HPDE6-E6E7 (cell line): ENCODE data around the gene ZBTB32.
"Not testable (repeated sequence)": the region's sequence is repeated elsewhere in the genome, so short reads cannot be mapped to it uniquely, and the experiment has no call there.

Source experiments
- DNase-seq: peaks from one replicate; pipeline ENCODE4 v3.0.0; 2011; ENCODE audit warnings: missing footprints; ENCODE audit errors: extremely low spot score

Gene ZBTB32

DNA sequence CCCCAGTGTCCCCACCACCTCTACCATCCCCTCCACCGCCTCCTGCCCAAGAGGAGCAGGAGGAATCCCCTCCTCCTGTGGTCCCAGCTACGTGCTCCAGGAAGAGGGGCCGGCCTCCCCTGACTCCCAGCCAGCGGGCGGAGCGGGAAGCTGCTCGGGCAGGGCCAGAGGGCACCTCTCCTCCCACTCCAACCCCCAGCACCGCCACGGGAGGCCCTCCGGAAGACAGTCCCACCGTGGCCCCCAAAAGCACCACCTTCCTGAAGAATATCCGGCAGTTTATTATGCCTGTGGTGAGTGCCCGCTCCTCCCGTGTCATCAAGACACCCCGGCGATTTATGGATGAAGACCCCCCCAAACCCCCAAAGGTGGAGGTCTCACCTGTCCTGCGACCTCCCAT is 16.3 kb downstream of the ZBTB32 start:
- DNase-seq: no peak

DNA sequence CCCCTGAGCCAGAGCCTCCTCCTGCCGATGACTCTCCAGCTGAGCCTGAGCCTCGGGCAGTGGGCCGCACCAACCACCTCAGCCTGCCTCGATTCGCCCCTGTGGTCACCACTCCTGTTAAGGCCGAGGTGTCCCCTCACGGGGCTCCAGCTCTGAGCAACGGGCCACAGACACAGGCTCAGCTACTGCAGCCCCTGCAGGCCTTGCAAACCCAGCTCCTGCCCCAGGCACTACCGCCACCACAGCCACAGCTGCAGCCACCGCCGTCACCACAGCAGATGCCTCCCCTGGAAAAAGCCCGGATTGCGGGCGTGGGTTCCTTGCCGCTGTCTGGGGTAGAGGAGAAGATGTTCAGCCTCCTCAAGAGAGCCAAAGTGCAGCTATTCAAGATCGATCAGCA is 17.0 kb downstream of the ZBTB32 start:
- DNase-seq: no peak

DNA sequence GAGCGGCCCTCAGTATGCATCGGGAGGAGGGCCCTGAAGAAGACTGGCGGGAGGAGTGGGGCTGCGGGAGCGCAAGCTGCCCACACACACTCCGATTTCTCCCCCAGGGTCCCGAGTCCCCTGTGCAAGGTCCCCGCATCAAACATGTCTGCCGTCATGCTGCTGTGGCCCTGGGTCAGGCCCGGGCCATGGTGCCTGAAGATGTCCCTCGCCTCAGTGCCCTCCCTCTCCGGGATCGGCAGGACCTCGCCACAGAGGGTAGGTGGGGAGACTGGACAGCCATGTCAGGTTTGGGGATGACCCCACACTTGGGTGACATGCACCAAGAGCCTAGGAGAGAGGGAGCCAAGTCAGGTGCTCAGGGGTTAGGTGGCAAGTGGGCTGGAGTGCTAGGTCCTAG is 18.1 kb downstream of the ZBTB32 start:
- DNase-seq: no peak

DNA sequence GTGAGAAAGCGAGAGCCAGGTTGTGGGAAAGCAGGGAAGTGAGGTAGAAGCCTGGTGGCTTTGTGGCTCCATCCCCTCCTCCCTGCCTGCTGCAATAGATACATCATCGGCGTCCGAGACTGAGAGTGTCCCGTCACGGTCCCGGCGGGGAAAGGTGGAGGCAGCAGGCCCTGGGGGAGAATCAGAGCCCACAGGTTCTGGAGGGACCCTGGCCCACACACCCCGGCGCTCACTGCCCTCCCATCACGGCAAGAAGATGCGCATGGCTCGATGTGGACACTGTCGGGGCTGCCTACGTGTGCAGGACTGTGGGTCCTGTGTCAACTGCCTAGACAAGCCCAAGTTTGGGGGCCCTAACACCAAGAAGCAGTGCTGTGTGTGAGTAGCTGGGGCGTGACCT is 18.5 kb downstream of the ZBTB32 start:
- no peak for DNase-seq

DNA sequence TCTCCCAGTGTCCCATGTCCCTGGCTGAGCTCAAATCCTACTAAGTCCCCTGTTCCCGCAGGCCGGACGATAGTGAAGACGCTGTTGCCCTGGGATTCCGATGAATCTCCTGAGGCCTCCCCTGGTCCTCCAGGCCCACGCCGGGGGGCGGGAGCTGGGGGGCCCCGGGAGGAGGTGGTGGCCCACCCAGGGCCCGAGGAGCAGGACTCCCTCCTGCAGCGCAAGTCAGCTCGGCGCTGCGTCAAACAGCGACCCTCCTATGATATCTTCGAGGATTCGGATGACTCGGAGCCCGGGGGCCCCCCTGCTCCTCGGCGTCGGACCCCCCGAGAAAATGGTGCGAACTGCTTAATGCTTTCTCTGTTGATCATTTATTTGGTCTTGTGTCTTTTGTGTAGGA is 19.3 kb downstream of the ZBTB32 start:
- DNase-seq: no peak

GRCh38 chr19:35724132-35724531 is 19.8 kb downstream of the ZBTB32 start:
- DNase-seq: not testable (repeated sequence)

GRCh38 chr19:35724560-35724959 is 20.2 kb downstream of the ZBTB32 start:
- no peak for DNase-seq

GRCh38 chr19:35725216-35725861 is 21.0 kb downstream of the ZBTB32 start:
- no peak for DNase-seq

DNA sequence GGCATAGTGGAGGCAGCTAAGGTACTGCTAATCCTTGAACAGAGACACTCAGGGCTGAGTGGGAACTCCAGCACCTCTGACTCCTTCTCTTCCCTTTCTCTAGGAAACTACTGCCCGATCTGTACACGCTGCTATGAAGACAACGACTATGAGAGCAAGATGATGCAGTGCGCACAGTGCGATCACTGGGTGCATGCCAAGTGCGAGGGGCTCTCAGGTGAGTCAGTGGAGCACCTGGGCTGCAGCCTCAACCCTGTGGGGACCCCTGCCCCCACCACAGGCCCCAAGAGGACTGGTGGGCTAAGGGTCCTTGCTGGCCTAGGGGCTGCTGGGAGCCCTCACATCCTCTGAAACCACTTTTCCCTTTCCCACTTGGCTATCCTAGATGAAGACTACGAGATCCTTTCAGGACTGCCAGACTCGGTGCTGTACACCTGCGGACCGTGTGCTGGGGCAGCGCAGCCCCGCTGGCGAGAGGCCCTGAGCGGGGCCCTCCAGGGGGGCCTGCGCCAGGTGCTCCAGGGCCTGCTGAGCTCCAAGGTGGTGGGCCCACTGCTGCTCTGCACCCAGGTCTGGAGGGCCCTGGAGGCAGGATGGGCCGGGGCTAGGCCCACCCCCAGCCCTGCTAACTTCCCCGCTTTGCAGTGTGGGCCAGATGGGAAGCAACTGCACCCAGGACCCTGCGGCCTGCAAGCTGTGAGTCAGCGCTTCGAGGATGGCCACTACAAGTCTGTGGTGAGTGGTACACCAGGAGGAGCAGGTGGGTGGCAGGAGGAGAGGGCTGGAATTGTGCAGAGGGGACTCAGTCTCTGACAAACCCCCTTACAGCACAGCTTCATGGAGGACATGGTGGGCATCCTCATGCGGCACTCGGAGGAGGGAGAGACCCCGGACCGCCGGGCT is 22.9 kb downstream of the ZBTB32 start:
- DNase-seq: no peak

DNA sequence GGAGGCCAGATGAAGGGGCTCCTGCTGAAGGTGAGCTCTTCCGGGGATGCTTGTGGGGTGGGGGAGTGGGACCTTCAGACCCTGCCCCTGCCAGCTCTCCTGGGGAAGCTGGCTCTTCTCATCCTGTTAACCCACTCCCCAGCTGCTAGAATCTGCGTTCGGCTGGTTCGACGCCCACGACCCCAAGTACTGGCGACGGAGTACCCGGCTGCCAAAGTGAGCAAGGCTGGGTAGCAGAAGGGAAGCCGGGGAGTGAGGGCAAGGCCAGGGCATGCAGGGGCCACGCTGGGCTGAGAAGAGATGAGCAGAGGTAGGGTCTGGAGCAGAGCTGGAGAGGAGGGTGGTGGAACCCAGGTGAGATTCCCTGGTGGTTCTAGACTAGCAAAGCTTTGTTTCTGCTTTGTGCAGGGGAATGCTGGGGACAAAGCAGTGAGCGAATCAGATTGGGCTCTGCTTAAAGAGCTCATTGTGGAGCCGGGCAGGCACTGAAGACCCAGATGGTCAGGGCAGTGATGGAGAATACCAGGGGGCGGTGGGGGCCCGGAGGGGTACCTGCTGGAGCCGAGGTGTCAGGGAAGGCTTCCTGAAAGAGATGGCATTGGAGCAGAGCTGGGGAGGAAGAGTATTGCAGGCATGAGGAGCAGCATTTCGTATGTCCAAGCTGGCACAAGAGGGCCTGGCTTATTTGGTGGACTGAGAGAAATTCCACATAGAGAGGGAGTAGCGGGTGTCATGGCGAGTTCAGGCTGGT is 23.8 kb downstream of the ZBTB32 start:
- no peak for DNase-seq

GRCh38 chr19:35729021-35729420 is 24.7 kb downstream of the ZBTB32 start:
- no peak for DNase-seq

DNA sequence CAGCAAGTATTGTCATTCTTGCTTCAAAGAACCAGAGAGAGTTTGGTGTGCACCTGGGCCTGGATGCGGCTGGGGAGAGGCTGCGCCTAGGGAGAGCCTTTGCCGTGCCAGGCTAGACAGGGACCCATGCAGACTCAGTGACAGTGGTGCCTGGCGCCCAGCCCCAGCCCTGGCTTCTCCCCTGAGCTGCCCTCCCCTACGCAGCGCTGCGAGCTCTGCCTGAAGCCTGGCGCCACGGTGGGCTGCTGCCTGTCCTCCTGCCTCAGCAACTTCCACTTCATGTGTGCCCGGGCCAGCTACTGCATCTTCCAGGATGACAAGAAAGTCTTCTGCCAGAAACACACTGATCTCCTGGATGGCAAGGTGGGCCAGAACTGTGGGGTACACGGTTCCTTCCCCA is 25.4 kb downstream of the ZBTB32 start:
- DNase-seq: no peak

DNA sequence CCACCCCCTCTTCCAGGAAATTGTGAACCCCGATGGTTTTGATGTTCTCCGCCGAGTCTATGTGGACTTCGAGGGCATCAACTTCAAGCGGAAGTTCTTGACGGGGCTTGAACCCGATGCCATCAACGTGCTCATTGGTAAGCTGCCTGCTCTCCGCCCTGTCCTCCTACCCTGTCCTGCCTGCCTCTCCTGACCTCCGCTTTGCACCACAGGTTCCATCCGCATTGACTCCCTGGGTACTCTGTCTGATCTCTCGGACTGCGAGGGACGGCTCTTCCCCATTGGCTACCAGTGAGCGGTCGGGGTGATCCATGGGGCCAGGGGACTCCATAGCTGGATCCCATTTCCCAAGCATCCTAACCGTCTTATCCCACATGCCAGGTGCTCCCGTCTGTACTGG is 26.0 kb downstream of the ZBTB32 start:
- no peak for DNase-seq

GRCh38 chr19:35731353-35731752 is 27.0 kb downstream of the ZBTB32 start:
- no peak for DNase-seq

- no peak for DNase-seq
These were observed 27.5 kb downstream of the ZBTB32 start for GRCh38 chr19:35731779-35732405.

GRCh38 chr19:35732540-35733179 is 28.3 kb downstream of the ZBTB32 start:
- no peak for DNase-seq

- DNase-seq: no peak
These were observed 29.1 kb downstream of the ZBTB32 start for GRCh38 chr19:35733180-35734125.

DNA sequence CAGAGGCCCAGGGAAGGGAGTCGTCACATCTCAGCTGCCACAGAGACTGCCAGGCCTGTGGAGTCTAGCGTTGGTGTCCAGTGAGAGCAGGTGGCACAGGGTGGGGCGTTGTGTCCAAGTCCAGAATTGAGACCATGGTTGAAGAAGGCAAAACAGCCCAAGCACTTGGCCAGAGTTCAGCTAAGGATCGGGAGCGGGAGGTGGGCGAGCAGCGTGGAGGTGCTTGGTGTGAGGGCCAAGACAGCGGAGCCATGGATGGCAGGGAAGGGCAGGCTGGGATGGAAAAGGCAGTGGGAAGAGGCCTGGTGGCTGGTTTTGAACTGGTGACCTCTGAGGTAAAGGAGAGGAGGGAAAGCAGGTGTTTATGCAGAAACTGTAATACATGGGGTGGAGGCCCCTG is 29.9 kb downstream of the ZBTB32 start:
- no peak for DNase-seq

DNA sequence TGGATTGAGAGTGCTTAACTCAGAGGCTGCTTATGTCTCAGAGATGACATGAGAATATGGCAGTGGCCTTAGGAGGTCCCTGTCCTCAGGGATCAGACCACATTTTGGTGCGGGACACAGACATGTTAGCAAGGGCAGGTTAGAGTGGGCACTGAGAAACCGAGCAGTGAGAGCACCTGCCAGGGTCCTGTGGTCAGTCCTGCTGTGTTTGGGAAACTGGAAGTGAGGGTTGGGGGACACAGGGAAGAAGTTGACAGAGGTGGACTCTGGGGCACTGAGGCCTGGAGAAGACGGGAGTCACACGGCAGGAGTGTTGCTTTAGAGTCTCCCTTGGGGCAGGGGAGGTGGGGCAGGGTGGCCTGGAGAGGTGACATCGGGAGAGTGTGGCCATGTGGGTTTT is 30.5 kb downstream of the ZBTB32 start:
- no peak for DNase-seq
